ENCODE data around the gene KPNB1. TPM values are rescaled to one million over a fixed set of nuclear protein-coding genes. Genes with fewer than 3 reads are reported as not detected.

KPNB1 gene
- total RNA-seq, 1 donor from 2014 or later = 210 TPM

DNA sequence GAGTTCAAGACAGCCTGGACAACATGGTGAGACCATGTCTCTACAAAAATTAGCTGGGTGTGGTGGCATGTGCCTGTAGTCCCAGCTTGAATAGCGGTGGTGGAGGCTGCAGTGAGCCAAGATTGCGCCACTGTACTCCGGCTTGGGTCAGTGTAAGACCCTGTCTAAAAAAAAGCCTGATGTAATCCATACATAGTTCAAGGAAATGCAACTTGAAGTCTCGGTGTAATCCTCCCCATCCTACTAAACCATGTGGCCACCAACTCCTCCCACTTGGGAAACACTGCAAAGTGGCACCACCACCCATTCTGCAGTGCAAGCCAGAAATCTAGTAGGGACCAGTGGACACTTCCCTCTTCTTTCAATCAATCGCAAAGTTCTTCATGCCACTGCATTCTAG lies 5.4 kb upstream of the KPNB1 start:
- H3K4me1 ChIP-seq = peaks cover 14% of the 10 kb centered on the region
- DNase-seq = peak; percentile 55
- H3K36me3 ChIP-seq = no peaks in the 10 kb centered on the region
- no peaks in the 10 kb centered on the region for H3K9me3 ChIP-seq
- H3K27ac ChIP-seq = no peak overlapping the region
- no peak for ATAC-seq
- H3K27me3 ChIP-seq (ENCODE audit: low read depth) = no peaks in the 10 kb centered on the region
- TF ChIP-seq, protein P1, sequence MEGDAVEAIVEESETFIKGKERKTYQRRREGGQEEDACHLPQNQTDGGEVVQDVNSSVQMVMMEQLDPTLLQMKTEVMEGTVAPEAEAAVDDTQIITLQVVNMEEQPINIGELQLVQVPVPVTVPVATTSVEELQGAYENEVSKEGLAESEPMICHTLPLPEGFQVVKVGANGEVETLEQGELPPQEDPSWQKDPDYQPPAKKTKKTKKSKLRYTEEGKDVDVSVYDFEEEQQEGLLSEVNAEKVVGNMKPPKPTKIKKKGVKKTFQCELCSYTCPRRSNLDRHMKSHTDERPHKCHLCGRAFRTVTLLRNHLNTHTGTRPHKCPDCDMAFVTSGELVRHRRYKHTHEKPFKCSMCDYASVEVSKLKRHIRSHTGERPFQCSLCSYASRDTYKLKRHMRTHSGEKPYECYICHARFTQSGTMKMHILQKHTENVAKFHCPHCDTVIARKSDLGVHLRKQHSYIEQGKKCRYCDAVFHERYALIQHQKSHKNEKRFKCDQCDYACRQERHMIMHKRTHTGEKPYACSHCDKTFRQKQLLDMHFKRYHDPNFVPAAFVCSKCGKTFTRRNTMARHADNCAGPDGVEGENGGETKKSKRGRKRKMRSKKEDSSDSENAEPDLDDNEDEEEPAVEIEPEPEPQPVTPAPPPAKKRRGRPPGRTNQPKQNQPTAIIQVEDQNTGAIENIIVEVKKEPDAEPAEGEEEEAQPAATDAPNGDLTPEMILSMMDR (IDR thresholded peaks at IDR 0.05) = no peak
- intact Hi-C loops (cut with DNase I) = no loop called here
- no peak overlapping the region for H3K4me3 ChIP-seq

DNA sequence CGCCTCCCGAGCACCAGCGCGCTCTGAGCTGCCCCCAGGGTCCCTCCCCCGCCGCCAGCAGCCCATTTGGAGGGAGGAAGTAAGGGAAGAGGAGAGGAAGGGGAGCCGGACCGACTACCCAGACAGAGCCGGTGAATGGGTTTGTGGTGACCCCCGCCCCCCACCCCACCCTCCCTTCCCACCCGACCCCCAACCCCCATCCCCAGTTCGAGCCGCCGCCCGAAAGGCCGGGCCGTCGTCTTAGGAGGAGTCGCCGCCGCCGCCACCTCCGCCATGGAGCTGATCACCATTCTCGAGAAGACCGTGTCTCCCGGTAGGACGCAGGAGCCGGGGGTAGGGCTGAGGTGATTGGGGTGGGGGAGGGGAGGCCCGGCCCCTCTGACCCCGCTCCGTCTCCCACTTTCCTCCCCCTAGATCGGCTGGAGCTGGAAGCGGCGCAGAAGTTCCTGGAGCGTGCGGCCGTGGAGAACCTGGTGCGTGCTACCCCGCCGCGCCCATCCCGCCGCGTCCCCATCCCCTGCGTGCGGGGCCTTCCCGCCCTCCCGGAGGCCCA lies 329 bp downstream of the KPNB1 start:
- DNase-seq (no peak), ATAC-seq (peak; percentile 34 to 47)
- Histone ChIP-seq H3K27me3 (ENCODE audit: low read depth) (no peaks in the 10 kb centered on the region), H3K36me3 (peaks cover 37% of the 10 kb centered on the region), H3K9me3 (no peaks in the 10 kb centered on the region), H3K27ac (peak overlapping the region; percentile 87), H3K4me3 (peak overlapping the region; percentile 93), H3K4me1 (peaks cover 41% of the 10 kb centered on the region)
- intact Hi-C loops (cut with DNase I) = no loop called here
- TF ChIP-seq, protein P1 (IDR thresholded peaks at IDR 0.05) = no peak

DNA sequence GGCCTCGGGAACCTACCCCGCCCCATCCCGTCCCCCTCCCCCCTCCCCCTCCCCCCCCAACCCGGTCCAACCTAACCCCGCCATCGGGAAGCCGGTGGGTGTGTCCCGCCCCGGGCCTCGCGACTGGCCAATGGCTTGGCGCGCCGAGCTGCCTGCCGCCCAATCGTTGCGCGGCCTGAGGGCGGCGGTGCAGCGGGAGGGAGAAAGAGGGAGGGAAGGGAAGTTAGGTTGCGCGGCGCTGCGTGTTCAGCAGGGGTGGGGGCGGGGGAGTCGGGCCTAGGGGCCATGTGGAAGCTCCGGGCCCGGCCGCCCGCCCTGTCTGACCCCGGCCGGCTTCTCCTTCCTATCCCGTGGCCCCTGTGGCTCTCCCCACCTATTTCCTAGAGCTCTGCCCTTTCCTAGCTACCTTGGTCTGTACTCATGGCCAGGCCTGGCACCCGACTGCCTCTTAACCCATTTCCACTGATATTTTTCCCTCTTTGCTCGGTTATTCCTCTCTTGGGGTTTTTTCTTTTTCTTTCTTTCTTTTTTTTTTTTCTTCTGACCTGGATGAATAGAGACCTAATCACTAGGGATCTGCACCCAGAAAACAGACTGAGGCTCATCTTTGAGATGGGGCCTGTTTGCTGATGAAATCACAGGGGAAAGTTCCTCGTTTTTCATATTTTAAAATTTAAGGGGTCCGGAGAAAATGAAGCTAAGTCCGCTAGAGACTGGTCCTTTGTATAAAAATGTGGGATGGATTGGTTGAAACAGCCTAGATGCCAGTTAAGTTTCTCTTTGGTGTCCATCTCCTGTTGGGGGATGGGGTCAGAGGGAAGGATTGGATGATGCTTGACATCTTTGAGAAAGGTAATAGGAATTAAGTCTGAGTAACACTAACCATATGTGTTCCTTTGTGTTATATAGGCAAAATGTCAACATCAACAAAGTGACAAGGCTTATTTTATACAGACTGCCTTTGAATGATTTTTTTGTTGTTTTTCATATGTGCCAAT lies 1.1 kb downstream of the KPNB1 start:
- Histone ChIP-seq H3K9me3 (no peaks in the 10 kb centered on the region), H3K36me3 (peaks cover 45% of the 10 kb centered on the region), H3K27ac (peak overlapping the region; percentile 87), H3K4me1 (peaks cover 41% of the 10 kb centered on the region), H3K27me3 (ENCODE audit: low read depth) (no peaks in the 10 kb centered on the region), H3K4me3 (peak overlapping the region; percentile 93)
- intact Hi-C loops (cut with DNase I) = no loop called here
- ATAC-seq (peak; percentile 85 to 89), DNase-seq (peak; percentile 97)
- TF ChIP-seq, protein P1 (IDR thresholded peaks at IDR 0.05) = no peak

DNA sequence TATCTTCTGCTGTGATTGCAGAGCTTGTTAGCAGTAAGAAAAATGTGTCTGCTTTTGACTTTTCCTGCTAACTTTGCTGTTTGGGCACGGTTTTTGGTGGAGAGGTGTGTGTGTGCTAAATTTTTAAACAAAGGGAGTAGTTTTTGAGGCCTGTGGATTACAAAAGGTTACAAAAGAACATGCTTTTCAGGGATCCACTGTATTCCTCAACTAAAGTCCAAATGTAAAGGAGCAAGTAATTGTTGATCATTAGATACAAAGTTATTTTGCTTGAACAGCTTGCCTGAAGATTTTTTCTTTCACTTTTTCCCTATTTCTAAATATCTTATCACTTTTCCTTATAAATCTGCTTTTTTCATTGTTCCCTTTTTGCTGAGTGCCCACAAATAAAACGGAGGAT lies 2.0 kb downstream of the KPNB1 start:
- intact Hi-C loops (cut with DNase I) = no loop called here
- Histone ChIP-seq H3K4me3 (peak overlapping the region; percentile 93), H3K27ac (no peak overlapping the region), H3K4me1 (peaks cover 40% of the 10 kb centered on the region), H3K9me3 (no peaks in the 10 kb centered on the region), H3K27me3 (ENCODE audit: low read depth) (no peaks in the 10 kb centered on the region), H3K36me3 (peaks cover 54% of the 10 kb centered on the region)
- no peak for ATAC-seq
- TF ChIP-seq, protein P1 (IDR thresholded peaks at IDR 0.05) = no peak
- DNase-seq = no peak

DNA sequence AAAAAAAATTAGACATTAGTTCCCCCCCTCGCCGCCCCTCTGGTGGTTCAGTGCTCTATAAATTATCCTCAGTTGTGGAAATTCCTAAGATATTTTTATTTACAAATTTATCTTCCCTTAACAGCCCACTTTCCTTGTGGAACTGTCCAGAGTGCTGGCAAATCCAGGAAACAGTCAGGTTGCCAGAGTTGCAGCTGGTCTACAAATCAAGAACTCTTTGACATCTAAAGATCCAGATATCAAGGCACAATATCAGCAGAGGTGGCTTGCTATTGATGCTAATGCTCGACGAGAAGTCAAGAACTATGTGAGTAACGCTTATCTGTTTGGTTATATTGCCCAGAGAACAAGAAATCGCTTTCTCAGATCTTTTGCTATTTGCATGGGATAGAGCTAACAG lies 2.9 kb downstream of the KPNB1 start:
- Histone ChIP-seq H3K36me3 (peaks cover 62% of the 10 kb centered on the region), H3K27ac (no peak overlapping the region), H3K4me3 (no peak overlapping the region), H3K9me3 (no peaks in the 10 kb centered on the region), H3K27me3 (ENCODE audit: low read depth) (no peaks in the 10 kb centered on the region), H3K4me1 (peaks cover 37% of the 10 kb centered on the region)
- no peak for ATAC-seq
- intact Hi-C loops (cut with DNase I) = no loop called here
- no peak for DNase-seq
- TF ChIP-seq, protein P1 (IDR thresholded peaks at IDR 0.05) = no peak

Data from lower lobe of right lung (tissue), 2 donors.